ENCODE results near the gene ARHGEF16. TPM values are rescaled to one million over a fixed set of nuclear protein-coding genes. Genes with fewer than 3 reads are reported as not detected.

ARHGEF16 gene
- total and polyA plus RNA-seq, 2 donors (not counting 1 experiment from before 2014, with no cell fraction given): 0.13 to 0.22 TPM

- 89% methylated on average over 39 of the region's 43 CpGs for WGBS (ENCODE audit: insufficient coverage)
- intact Hi-C loops (cut with micrococcal nuclease): loop anchor here (10.0 kb wide), 1 partner anchor 1233 kb away; the partner anchor contains the start of gene FAAP20
Observed at GRCh38 chr1:3427711-3428704, 26.5 kb upstream of the ARHGEF16 start.

More at GRCh38 chr1:3427711-3428704, 26.5 kb upstream of the ARHGEF16 start:
- POLR2A ChIA-PET: no interaction called here
- ATAC-seq (ENCODE audit: low read depth) (no peak), DNase-seq (no peak)
- Histone ChIP-seq H4K20me1 (ENCODE audit: control insufficient read depth, insufficient read depth, low read length, poor library complexity, severe bottlenecking) (no peaks in the 10 kb centered on the region), H3K4me1 (ENCODE audit: control insufficient read depth in 2 of 2, insufficient read depth in 2 of 2, low read length in 2 of 2) (peaks cover 0 to 6% of the 10 kb centered on the region in 2 donors), H3K4me2 (replicated peaks; ENCODE audit: low read depth, low read length, poor library complexity, severe bottlenecking) (no peak overlapping the region), H3K27ac (ENCODE audit: low read length in 2 of 2) (no peak overlapping the region), H3K9ac (ENCODE audit: low read length) (no peak overlapping the region), H3K27me3 (replicated peaks in 1 of 4; ENCODE audit: control extremely low read depth in 1 of 4, control insufficient read depth in 3 of 4, insufficient read depth in 4 of 4, low read length in 3 of 4) (no peaks in the 10 kb centered on the region), H3K4me3 (ENCODE audit: control extremely low read depth in 1 of 5, extremely low read depth in 1 of 5, insufficient read depth in 1 of 5, low read depth in 2 of 5, low read length in 4 of 5) (no peak overlapping the region), H2AFZ (ENCODE audit: insufficient read depth, low read depth, low read length, poor library complexity, severe bottlenecking) (no peak overlapping the region), H3K9me3 (ENCODE audit: control extremely low read depth in 1 of 3, control insufficient read depth in 2 of 3, insufficient read depth in 1 of 3, low read length in 2 of 3) (no peaks in the 10 kb centered on the region), H3K36me3 (replicated peaks in 1 of 2; ENCODE audit: control extremely low read depth in 1 of 2, control insufficient read depth in 1 of 2, extremely low read depth in 1 of 2, insufficient read depth in 2 of 2, low read length in 1 of 2) (no peaks in the 10 kb centered on the region), H3K79me2 (ENCODE audit: control insufficient read depth, insufficient read depth, low read length) (no peaks in the 10 kb centered on the region)
- TF ChIP-seq CTCF (IDR thresholded peaks at IDR 0.05): no peak
- no peaks in the 10 kb centered on the region for H3K9me3 Mint-ChIP-seq (ENCODE audit: insufficient read depth)
- H3K4me1 Mint-ChIP-seq: no peaks in the 10 kb centered on the region
- H3K27me3 Mint-ChIP-seq: no peaks in the 10 kb centered on the region
- CTCF ChIA-PET: interaction anchor here (0.5 kb wide), 1 partner anchor 507 kb away, joined by 3 read pairs; no protein-coding TSS in a partner anchor
- no peak overlapping the region for H3K4me3 Mint-ChIP-seq
- H3K27ac Mint-ChIP-seq: no peak overlapping the region
